ENCODE results near the gene ZFPL1. TPM values are rescaled to one million over a fixed set of nuclear protein-coding genes. Genes with fewer than 3 reads are reported as not detected.
A peak's percentile ranks its signal among the peaks of the same experiment; 100 is the strongest.

ZFPL1 gene
- total RNA-seq, 2 donors from 2014 or later: 36.0 to 51.2 TPM

- Histone ChIP-seq H3K27ac (no peak overlapping the region), H3K4me1 (ENCODE audit: control insufficient read depth in 1 of 2, low read depth in 2 of 2) (peaks cover 19 to 38% of the 10 kb centered on the region in 2 donors), H3K9me3 (no peaks in the 10 kb centered on the region), H3K27me3 (replicated peaks; ENCODE audit: insufficient read depth) (no peaks in the 10 kb centered on the region), H3K36me3 (peaks cover 25% of the 10 kb centered on the region), H3K4me3 (peak overlapping the region; percentile 88)
- DNase-seq (ENCODE audit: low spot score) (no peak), ATAC-seq (ENCODE audit: insufficient number of reproducible peaks, low FRiP score, low read depth) (no peak)
- TF ChIP-seq CTCF (IDR thresholded peaks at IDR 0.05): no peak
These were observed 27.2 kb downstream of the ZFPL1 start for GRCh38 chr11:65111159-65111743.

- DNase-seq (ENCODE audit: low spot score) (peak; percentile 83), ATAC-seq (ENCODE audit: insufficient number of reproducible peaks, low FRiP score, low read depth) (peak; percentile 44)
- peak within 1 kb of the TSS; percentile 46 to 54 for H3K27ac ChIP-seq
- H3K4me3 ChIP-seq: peak within 1 kb of the TSS; percentile 88
- no peaks in the 10 kb centered on the region for H3K27me3 ChIP-seq (replicated peaks; ENCODE audit: insufficient read depth)
- H3K9me3 ChIP-seq: no peaks in the 10 kb centered on the region
- H3K36me3 ChIP-seq: peaks cover 25% of the 10 kb centered on the region
- no peak for TF ChIP-seq CTCF (IDR thresholded peaks at IDR 0.05)
- H3K4me1 ChIP-seq (ENCODE audit: control insufficient read depth in 1 of 2, low read depth in 2 of 2): peaks cover 25 to 45% of the 10 kb centered on the region in 2 donors
These were observed 27.9 kb downstream of the ZFPL1 start, which contains the start of gene TM7SF2 for GRCh38 chr11:65111744-65112545. TM7SF2 (plus strand) TSS chr11:65111872; CDS start chr11:65112016, 144 bp downstream.

DNA sequence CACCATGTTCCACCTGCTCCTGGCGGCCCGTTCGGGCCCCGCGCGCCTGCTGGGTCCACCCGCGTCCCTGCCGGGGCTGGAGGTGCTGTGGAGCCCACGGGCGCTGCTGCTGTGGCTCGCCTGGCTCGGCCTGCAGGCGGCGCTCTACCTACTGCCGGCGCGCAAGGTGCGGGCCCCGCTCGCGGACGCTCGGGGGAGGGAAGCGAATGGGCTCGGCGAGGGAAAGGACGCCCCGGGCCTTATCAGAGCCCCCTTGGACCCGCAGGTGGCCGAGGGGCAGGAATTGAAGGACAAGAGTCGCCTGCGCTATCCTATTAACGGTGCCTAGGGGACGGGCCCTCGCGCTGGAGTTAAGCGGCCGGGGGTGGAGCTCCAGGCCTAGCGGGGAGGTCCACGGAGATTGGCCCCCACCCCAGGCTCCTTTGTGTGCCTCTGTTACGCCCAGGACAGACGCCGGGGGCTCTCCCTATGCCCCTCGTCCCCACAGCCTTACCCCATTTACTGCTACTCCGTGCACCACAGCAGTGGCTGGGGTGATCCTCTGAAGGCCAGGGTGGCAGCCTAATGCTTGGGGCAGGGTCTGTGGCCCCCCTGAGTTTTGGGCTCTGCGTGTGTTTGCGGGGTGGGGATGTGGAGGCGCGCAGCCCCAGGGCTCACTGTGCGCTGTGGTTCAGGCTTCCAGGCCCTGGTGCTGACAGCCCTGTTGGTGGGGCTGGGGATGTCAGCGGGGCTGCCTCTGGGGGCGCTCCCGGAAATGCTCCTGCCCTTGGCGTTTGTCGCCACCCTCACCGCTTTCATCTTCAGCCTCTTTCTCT is 28.7 kb downstream of the ZFPL1 start:
- Histone ChIP-seq H3K4me3 (peak overlapping the region; percentile 88), H3K4me1 (ENCODE audit: control insufficient read depth in 1 of 2, low read depth in 2 of 2) (peaks cover 25 to 47% of the 10 kb centered on the region in 2 donors), H3K27me3 (replicated peaks; ENCODE audit: insufficient read depth) (no peaks in the 10 kb centered on the region), H3K9me3 (no peaks in the 10 kb centered on the region), H3K36me3 (peaks cover 21% of the 10 kb centered on the region), H3K27ac (peak overlapping the region in 1 of 2 donors; percentile 54)
- TF ChIP-seq CTCF (IDR thresholded peaks at IDR 0.05): peak; percentile 82
- DNase-seq (ENCODE audit: low spot score) (no peak), ATAC-seq (ENCODE audit: insufficient number of reproducible peaks, low FRiP score, low read depth) (no peak)

DNA sequence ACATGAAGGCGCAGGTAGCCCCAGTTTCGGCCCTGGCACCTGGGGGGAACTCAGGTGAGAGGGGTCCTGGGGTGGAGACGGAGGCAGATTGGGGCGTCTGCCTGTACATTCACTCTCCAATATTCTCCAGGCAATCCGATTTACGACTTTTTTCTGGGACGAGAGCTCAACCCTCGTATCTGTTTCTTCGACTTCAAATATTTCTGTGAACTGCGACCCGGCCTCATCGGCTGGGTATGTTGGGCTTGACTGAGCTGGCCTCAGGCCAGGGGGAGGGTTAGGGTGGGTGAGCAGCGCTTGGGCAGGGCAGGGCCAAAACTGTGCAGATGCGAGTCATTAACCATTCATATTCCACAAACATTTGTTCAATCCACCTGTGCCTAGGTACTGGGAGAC is 29.3 kb downstream of the ZFPL1 start:
- Histone ChIP-seq H3K36me3 (peaks cover 15% of the 10 kb centered on the region), H3K27me3 (replicated peaks; ENCODE audit: insufficient read depth) (no peaks in the 10 kb centered on the region), H3K9me3 (no peaks in the 10 kb centered on the region), H3K27ac (no peak overlapping the region), H3K4me3 (peak overlapping the region; percentile 88), H3K4me1 (ENCODE audit: control insufficient read depth in 1 of 2, low read depth in 2 of 2) (peaks cover 25 to 47% of the 10 kb centered on the region in 2 donors)
- ATAC-seq (ENCODE audit: insufficient number of reproducible peaks, low FRiP score, low read depth) (no peak), DNase-seq (ENCODE audit: low spot score) (no peak)
- no peak for TF ChIP-seq CTCF (IDR thresholded peaks at IDR 0.05)

DNA sequence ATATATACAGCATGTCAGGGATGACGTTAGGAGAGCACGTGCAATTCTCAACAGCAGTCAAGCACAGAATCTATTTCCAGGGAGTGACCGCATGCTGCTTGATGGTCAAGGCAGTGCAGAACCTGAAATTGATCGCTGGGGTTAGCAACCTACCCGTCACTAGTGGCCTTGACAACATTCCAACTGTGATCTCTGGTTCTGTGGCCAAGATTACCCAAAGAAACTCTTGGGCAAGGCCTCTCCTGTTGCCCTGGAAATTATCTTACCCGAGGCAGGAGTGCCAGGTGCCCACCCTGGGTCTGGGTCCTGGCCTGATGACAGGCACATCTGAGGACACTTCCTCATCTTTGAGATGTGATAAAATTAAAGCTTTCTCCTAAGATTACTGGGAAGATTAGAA is 29.8 kb downstream of the ZFPL1 start:
- no peaks in the 10 kb centered on the region for H3K9me3 ChIP-seq
- TF ChIP-seq CTCF (IDR thresholded peaks at IDR 0.05): no peak
- ATAC-seq (ENCODE audit: insufficient number of reproducible peaks, low FRiP score, low read depth): no peak
- peaks cover 10% of the 10 kb centered on the region for H3K36me3 ChIP-seq
- no peak overlapping the region for H3K4me3 ChIP-seq
- H3K27me3 ChIP-seq (replicated peaks; ENCODE audit: insufficient read depth): no peaks in the 10 kb centered on the region
- DNase-seq (ENCODE audit: low spot score): no peak
- peaks cover 25 to 47% of the 10 kb centered on the region in 2 donors for H3K4me1 ChIP-seq (ENCODE audit: control insufficient read depth in 1 of 2, low read depth in 2 of 2)
- H3K27ac ChIP-seq: no peak overlapping the region
